RPMI7951 (cell line): ENCODE data around the gene DYSF. TPM values are rescaled to one million over a fixed set of nuclear protein-coding genes. Genes with fewer than 3 reads are reported as not detected.

Source experiments
- DNase-seq: peaks from one replicate; pipeline ENCODE4 v3.0.0-alpha.2; 2012; ENCODE audit warnings: low read depth
- total RNA-seq: library from RNA; depleted of rRNA; stranded (reverse); fragments of >200 nt; shearing (Covaris generic); gene quantifications from 2 replicates; pipeline ENCODE4 v1.2.3, GENCODE V29; 2014

DYSF gene
- total RNA-seq, 1 experiment from 2014 or later, result 1.2 TPM

- no peak for DNase-seq
Measured at GRCh38 chr2:71502941-71503738, 49.8 kb downstream of the DYSF start.

- DNase-seq, result no peak
Measured at GRCh38 chr2:71503837-71504236, 50.5 kb downstream of the DYSF start.

- no peak for DNase-seq
Measured at GRCh38 chr2:71504611-71505010, 51.2 kb downstream of the DYSF start.

GRCh38 chr2:71505086-71505769 is 51.9 kb downstream of the DYSF start:
- DNase-seq, result no peak

GRCh38 chr2:71505770-71506140 is 52.4 kb downstream of the DYSF start:
- DNase-seq, result no peak

- DNase-seq, result no peak
Measured at GRCh38 chr2:71506222-71507153, 53.1 kb downstream of the DYSF start.

GRCh38 chr2:71507476-71507875 is 54.1 kb downstream of the DYSF start:
- DNase-seq, result no peak

- DNase-seq, result peak; percentile 52
Measured at GRCh38 chr2:71510196-71510807, 56.9 kb downstream of the DYSF start.

- no peak for DNase-seq
Measured at GRCh38 chr2:71510938-71511337, 57.6 kb downstream of the DYSF start.

- no peak for DNase-seq
Measured at GRCh38 chr2:71511776-71512175, 58.4 kb downstream of the DYSF start.

GRCh38 chr2:71512386-71512785 is 59.0 kb downstream of the DYSF start:
- no peak for DNase-seq

- no peak for DNase-seq
Measured at GRCh38 chr2:71513096-71513495, 59.7 kb downstream of the DYSF start.

GRCh38 chr2:71513721-71514120 is 60.4 kb downstream of the DYSF start:
- no peak for DNase-seq

- no peak for DNase-seq
Measured at GRCh38 chr2:71516253-71516888, 63.0 kb downstream of the DYSF start.

GRCh38 chr2:71517851-71518250 is 64.5 kb downstream of the DYSF start:
- DNase-seq, result no peak

GRCh38 chr2:71521436-71521950 is 68.1 kb downstream of the DYSF start:
- no peak for DNase-seq

GRCh38 chr2:71524476-71524875 is 71.1 kb downstream of the DYSF start:
- no peak for DNase-seq

GRCh38 chr2:71526141-71526540 is 72.8 kb downstream of the DYSF start:
- DNase-seq, result no peak

- no peak for DNase-seq
Measured at GRCh38 chr2:71526975-71527374, 73.6 kb downstream of the DYSF start.

GRCh38 chr2:71528131-71528591 is 74.8 kb downstream of the DYSF start:
- no peak for DNase-seq

- DNase-seq, result no peak
Measured at GRCh38 chr2:71528749-71529148, 75.4 kb downstream of the DYSF start.
